Measurements from ENCODE around the gene PCSK6.

Gene PCSK6

GRCh38 chr15:101397521-101398003 is 91.9 kb downstream of the PCSK6 start:
- DNase-seq (ENCODE audit: low spot score): no peak

GRCh38 chr15:101396484-101397261 is 92.8 kb downstream of the PCSK6 start:
- no peak for DNase-seq (ENCODE audit: low spot score)

- DNase-seq (ENCODE audit: low spot score): no peak
These were observed 94.9 kb downstream of the PCSK6 start for GRCh38 chr15:101394654-101395053.

- no peak for DNase-seq (ENCODE audit: low spot score)
These were observed 95.4 kb downstream of the PCSK6 start for GRCh38 chr15:101394056-101394630.

GRCh38 chr15:101393172-101393571 is 96.3 kb downstream of the PCSK6 start:
- no peak for DNase-seq (ENCODE audit: low spot score)

- DNase-seq (ENCODE audit: low spot score): no peak
These were observed 97.4 kb downstream of the PCSK6 start for GRCh38 chr15:101391981-101392640.

- no peak for DNase-seq (ENCODE audit: low spot score)
These were observed 98.1 kb downstream of the PCSK6 start for GRCh38 chr15:101391431-101391830.

- DNase-seq (ENCODE audit: low spot score): no peak
These were observed 99.0 kb downstream of the PCSK6 start for GRCh38 chr15:101390462-101390861.

GRCh38 chr15:101390060-101390459 is 99.4 kb downstream of the PCSK6 start:
- no peak for DNase-seq (ENCODE audit: low spot score)

GRCh38 chr15:101389362-101389761 is 100.1 kb downstream of the PCSK6 start:
- no peak for DNase-seq (ENCODE audit: low spot score)

GRCh38 chr15:101388046-101388445 is 101.5 kb downstream of the PCSK6 start:
- DNase-seq (ENCODE audit: low spot score): no peak

- no peak for DNase-seq (ENCODE audit: low spot score)
These were observed 101.9 kb downstream of the PCSK6 start for GRCh38 chr15:101387574-101387973.

- no peak for DNase-seq (ENCODE audit: low spot score)
These were observed 102.5 kb downstream of the PCSK6 start for GRCh38 chr15:101386967-101387366.

- no peak for DNase-seq (ENCODE audit: low spot score)
These were observed 103.5 kb downstream of the PCSK6 start for GRCh38 chr15:101386006-101386405.

- DNase-seq (ENCODE audit: low spot score): no peak
These were observed 105.2 kb downstream of the PCSK6 start for GRCh38 chr15:101384276-101384675.

- no peak for DNase-seq (ENCODE audit: low spot score)
These were observed 107.0 kb downstream of the PCSK6 start for GRCh38 chr15:101382544-101382943.

GRCh38 chr15:101381671-101382212 is 107.8 kb downstream of the PCSK6 start:
- DNase-seq (ENCODE audit: low spot score): no peak

- DNase-seq (ENCODE audit: low spot score): no peak
These were observed 109.4 kb downstream of the PCSK6 start for GRCh38 chr15:101380146-101380545.

GRCh38 chr15:101379647-101380046 is 109.9 kb downstream of the PCSK6 start:
- no peak for DNase-seq (ENCODE audit: low spot score)

- no peak for DNase-seq (ENCODE audit: low spot score)
These were observed 110.6 kb downstream of the PCSK6 start for GRCh38 chr15:101378879-101379278.

- DNase-seq (ENCODE audit: low spot score): no peak
These were observed 111.2 kb downstream of the PCSK6 start for GRCh38 chr15:101378171-101378755.

- no peak for DNase-seq (ENCODE audit: low spot score)
These were observed 112.7 kb downstream of the PCSK6 start for GRCh38 chr15:101376615-101377395.

Measured in hepatic stellate cell (primary cell).